Middle frontal gyrus (tissue), 1 donor: Measurements from ENCODE around the gene TMEM117.

Experiments
- DNase-seq: peaks from one replicate; pipeline ENCODE4 v3.0.0-alpha.2; 2015; ENCODE audit warnings: low spot score; ENCODE audit errors: extremely low spot score

Gene TMEM117

DNA sequence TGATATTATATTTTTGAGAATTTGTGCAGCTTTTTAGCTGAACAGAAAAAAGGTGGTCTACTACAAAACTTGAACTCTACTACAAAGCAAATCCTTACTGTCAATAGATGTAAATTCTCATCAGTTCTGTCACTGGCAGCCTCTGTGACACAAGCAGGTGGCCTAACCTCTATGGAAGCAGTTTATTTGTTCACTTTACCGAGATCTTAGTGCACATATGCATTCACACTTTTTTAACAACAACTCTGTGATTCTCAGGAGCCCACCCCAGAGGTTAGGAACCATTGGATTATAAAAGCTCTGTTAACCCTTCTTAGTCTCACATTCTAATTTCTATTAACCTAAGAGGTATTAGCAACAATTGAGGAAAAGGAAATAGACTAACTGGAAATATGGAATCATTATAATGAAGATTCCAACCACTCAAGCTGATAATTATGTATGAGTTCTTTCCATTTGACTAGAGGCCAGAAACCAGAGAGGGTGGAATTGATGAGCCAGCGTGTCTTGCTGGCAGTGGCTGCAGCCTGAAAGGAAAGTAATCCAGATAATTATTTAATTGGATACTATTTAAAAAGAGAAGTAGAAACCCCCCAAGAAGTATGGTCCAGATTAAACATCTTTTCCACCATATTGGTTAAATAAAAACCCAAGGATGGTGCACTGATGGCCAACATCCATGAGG is 451.1 kb downstream of the TMEM117 start:
- DNase-seq: no peak

DNA sequence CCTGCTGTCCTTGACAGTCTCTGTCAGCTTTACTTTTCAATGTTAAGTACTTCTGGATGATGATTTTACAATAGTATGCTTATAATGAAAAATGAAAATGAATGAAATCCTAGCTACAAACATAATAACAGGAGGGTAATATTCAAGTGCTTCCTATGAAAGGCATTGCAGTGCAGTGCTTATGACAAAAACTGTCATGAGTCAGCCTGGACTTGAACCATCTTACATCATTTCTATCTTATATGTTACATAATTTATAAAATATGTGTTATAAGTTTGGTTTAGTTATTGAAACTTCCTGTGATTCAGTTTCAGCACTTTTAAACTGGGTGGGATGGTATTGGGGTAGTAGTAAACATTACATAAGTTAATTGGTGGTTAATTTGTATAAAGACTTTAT is 451.7 kb downstream of the TMEM117 start:
- DNase-seq: no peak

DNA sequence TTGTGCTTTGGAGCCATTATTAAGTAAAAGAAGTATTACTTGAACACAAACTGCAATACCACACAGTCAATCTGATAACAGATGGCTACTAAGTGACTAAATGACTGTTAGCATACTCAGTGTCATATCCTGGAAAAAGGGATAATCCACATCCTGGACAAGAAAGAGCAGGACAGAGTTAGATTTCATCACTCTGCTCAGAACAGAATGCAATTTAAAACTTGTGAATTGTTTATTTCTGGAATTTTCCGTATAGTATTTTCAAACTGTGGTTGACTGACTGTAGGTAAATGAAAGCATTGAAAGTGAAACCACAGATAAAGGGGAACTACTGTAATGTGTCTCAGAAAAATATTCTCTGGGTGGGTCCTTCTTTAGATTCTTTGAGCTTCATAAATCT is 458.8 kb downstream of the TMEM117 start:
- DNase-seq: no peak

DNA sequence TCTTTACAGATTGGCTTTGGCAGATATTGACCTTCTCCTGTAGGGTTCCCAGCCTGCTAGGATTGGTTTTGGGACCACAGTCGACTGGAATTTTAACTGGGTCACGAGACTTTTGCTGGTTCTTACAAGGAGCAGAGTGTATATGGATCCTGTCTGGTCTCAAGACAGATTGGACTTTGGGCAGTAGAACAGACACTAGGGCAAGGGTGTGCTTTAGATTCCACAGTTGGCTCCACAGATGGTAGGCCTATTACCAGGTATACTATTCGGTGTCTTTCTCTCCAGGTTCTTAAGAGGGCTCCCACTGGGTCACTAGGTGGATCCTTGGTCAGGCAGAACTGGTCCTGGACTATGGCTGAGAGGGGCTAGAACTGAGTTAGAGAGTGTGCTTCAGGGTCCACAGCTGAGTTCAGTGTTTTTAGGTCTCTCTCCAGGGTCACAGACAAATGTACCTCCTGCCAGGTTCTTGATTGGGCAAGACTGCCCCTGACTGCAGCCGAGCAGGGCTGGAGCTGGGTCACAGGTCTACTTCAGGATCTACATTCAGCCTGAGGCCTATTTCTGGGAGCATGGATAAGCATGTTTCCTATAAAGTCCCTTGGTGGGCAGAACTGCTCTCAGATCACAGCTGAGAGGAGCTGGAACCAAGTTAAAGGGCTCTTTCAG is 460.2 kb downstream of the TMEM117 start:
- DNase-seq: no peak

DNA sequence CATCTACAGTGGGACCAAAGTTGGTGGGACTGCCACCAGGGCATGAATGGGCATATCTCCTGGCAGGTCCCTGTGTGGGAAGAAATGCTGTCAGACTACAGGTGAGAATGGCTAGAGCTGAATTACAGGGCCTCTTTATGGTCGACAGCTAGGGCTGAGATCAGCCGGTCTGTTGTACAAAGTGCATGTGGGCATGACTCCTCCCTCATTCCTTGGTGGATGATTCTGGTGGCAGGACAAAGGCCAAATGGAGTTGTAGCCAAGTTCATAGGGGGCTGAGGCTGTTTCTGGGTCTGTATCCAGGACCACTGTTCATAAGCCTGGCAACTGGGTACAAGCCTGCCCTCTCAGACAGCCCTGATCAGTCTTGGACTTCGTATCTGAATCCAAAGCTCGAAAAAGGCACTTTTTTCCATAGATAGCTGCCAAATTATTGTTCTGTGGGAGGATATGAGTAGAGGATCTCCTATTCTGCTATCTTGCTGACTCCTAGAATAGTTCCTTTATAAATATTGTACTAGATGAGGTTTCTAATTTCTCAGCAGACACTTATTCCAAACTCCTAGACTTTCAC is 460.8 kb downstream of the TMEM117 start:
- DNase-seq: no peak

DNA sequence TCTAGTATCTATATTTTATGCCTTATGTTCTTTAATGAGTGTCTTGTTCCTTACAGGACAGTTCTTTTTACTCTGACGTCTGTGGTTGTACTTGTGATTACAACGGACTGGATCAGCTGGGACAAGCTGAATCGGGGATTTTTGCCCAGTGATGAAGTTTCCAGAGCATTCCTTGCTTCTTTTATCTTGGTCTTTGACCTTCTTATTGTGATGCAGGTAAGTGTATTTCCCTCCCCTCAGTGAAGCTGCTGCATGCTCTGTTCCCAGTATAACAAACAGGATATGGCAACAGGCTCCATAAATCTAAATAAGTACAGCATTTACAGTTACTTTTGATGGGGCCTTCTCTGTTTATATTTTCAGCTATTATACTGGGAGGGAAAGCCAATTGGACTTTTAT is 463.6 kb downstream of the TMEM117 start:
- DNase-seq: no peak

DNA sequence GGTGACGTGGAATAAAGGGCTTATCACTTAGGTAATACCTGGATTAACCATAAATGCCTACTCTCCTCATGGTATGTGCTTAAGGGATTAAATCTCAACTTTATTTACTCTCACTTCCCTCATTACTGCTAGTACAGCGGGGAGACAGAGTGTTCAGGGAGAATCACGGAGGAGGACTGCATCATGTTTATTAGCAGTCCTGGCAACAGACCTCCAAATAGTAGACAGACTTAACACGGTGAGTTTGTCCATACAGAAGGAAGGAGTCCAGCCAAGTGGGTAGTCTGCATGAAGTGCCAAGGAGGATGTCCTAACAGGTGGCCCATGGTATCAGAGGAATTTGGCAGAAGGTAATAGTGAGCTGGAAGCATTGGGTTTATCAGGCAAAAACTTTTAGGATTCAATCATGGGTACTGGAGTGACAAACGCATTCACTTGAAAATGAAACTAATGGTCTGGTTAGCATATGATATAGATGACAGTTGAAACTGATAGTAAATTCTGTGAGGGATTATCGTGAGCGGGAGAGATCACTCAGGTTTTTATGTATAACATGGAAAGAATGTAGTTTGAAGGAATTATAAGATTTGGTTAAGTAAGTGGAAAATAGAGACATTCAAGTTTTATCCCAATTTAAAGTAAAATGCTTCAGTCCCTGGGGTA is 471.8 kb downstream of the TMEM117 start:
- DNase-seq: no peak

DNA sequence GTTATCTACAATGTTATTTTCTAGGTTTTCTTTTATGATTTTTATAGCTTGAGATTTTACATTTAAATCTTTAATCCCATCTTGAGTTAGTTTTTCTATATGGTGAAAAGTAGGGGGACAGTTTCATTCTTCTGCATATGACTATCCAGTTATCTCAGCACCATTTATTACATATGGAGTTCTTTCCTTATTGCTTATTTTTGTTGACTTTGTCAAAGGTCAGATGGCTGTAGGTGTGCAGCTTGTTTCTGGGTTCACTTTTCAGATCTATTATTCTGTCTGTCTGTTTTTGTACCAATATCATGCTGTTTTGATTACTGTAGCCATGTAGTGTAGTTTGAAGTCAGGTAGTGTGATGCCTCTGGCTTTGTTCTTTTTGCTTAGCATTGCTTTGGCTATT is 477.3 kb downstream of the TMEM117 start:
- DNase-seq: no peak

DNA sequence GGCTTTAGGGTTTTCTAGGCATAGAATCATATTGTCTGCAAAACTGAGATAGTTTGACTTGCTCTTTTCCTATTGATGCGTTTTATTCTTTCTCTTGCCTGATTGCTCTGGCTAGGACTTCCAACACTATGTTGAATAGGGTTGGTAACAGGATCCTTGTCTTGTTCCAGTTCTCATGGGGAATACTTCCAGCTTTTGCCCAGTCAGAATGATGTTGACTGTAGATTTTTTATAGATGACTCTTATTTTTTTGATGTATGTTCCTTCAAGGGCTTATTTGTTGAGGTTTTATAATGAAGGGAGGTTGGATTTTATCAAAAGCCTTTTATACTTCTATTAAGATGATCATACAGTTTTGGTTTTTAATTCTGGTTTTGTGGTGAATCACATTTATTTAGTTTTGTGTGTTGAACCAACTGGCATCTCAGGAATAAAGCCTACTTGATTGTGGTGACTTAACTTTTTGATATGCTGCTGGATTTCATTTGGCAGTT is 478.2 kb downstream of the TMEM117 start:
- DNase-seq: no peak

DNA sequence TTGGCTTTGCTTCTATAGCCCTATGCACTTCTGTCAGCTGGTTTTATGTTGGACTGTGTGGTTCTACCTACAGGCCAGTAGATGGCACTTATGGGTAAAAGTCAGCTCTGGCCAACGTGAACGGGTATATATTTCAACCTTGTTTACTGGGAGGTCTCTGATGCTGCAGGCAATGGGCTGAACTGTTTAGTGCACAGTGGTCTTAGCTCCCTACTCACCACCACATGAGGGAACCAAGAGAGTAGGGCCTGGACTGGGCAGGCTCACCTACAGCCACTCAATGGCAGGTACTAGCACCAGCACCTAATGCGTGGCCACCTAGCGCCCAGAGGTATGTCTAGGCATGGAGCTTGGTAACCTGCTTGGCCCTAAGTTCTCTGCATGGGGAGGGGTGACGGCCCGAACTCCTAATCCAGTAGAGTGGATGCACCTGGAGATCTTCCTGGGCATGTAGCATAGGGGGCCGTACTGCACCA is 481.8 kb downstream of the TMEM117 start:
- no peak for DNase-seq

DNA sequence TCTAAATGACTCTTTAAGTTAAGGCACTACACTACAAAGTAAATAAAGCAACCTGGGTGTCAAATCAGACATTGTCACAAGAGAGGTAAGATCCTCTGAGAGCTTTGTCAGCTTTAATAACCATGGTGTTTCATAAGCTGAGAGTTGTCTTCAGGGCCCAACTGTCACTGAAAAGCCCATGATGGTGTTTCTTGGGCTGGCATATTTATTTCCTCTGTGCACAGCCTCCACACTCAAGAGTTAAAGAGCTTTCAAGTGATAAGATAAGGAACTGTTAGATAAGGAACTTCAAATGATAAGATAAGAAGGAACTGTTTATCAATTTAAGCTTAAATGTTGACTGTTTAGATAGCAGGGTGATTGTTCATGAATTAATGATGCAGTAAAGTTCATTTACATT is 495.4 kb downstream of the TMEM117 start:
- DNase-seq: no peak

DNA sequence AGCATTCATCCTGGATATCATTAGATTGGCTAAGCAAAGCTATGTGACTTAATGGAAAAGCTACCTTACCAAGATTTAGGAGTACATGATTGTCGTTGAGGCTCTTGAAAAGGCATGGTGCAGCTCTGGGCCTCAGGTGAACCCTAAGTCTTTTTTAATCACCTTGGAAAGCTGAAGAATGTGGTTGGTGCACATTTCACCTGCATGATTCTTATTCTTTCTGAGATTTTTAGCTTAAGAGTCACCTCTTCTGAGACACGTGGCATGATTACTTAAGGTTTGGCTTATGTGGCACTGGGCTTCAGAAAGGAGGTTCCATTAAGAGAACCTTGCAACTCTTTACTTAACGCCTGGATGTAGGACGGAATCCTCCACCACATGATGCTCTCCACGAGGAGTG is 498.5 kb downstream of the TMEM117 start:
- no peak for DNase-seq

DNA sequence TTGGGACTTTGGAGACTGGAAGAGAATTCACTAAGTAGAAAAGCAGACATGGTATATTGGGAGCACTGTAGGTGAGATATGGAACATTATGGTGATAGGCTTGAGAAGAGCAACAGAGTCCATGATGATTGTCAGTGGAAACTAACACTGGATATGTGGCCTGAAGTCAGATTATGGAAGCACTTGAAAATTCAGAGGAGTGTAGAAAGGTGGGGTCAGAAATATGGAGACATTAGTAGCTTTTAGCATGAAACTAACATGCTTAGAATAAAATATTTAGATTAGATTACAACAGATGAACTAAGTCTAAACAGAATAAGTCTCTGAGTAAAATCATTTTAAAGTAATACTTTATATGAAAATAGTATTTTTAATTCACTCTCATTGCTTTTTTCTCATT is 499.1 kb downstream of the TMEM117 start:
- no peak for DNase-seq

DNA sequence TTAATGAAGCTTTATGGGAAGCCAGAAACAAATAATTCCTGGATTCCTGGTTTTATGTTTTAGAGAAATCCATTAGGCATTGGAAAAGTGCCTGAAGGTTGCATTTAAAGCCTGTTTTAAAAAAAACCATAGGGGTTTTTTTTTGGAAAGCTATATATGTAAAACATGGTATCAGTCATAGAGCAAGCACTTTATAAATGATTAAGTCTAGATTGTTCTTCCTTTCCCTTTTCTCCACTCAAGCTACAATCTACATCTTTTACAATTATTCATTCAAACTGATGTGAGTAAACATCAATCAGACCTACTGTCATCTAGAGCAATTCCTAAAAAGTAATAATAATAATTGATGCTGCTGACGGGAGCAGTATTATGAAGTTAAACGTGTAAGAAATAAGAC is 500.7 kb downstream of the TMEM117 start:
- DNase-seq: no peak

DNA sequence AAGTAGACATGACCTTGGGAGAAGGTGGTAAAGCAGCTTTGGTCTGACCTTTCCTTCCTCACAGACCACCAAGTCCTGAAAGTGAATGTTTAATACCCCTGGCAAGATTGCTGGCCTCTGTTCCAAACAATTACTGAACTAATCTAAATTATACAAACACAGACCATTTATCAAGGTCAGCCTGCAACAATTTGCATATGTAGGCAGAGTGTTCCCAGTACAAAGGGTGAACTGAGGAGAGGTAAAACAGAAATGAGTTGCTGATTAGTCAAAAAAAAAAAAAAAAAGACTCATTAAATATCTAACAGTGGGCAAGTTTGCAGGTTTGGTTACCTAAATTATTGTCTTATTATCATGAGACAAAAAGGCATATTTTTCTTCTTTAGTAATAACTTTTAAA is 506.5 kb downstream of the TMEM117 start:
- DNase-seq: no peak

DNA sequence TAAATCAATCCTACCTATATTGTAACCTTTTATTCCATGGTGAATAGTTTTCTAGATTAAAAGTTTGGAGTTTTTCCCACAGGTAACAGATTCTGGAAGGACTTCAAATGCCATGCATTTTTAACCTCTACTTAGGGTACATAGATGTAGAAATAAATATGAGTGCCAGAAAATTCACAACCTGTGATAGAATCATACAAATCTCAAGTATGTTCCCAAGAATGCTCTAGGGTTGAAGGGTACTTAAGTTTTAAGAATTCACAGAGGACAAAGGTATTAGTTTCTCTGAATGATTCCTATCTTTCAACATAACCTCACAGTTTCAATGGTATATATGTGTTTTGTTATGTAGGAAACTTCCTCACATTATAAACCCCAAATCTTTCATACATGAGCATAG is 511.3 kb downstream of the TMEM117 start:
- no peak for DNase-seq

DNA sequence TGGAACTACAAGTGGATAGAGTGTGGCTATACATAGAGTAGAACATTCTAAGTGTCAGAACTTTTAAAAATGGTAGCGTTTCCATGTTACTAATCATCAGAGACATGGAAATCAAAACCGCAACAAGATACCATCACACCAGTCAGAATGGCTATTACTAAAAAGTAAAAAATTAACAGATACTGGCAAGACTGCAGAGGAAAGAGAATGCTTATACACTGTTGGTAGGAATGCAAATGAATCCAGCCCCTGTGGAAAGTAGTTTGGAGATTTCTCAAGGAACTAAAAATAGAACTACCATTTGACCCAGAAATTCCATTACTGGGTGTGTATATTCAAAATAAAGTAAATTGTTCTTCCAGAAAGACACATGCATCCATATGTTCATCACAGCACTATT is 521.6 kb downstream of the TMEM117 start:
- no peak for DNase-seq

DNA sequence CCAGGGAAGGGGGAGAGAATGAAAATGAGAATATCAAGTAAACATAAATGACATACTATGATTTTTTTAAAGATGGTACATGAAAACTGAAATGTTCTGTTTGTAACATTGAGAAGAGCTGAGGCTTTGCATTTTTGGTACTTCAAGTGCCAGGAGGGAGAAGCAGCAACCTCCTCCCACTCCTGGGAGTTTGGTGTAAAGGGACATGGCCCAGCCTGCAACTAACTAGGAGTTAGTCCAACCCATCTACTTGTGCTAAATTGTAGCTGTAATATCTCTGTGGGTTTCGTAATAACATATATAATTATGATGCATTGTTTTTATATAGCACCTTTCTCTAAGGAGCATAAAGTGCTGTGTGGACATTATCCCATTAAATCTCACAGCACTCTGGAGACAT is 522.8 kb downstream of the TMEM117 start:
- DNase-seq: no peak

DNA sequence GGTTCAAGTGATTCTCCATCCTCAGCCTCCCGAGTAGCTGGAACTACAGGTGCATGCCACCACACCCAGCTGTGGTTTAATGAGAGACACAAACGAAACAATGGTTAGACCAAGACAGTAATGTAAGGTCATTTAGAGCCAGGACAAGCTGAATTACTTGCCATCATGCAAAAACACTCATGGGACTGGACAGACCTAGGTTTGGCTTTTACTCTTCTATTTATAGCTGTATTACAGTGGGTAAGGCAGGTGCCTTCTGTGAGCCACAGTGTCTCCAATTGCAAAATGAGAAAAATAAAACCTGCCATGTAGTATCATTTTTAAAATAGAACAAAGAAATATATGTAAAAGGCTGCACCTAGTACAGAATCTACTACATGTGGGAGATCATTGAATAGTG is 527.1 kb downstream of the TMEM117 start:
- no peak for DNase-seq

DNA sequence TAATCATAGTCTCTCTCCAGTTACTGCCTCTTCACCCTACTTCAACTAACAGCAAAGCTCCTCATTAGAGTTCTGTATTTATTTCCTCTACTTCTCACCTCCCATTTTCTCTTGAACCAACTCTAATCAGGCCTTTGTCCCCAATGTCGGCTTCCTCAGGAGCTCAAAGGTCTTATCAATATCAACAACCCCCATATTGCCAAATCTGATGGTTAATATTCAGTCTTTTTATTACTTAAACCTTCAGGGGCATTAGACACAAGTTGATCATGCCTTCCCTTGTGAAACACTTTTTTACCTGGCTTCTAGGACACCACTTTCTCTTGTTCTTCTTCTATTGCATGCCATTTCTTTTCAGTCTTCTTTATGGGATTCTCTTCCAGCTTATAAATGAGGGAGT is 531.3 kb downstream of the TMEM117 start:
- DNase-seq: no peak

DNA sequence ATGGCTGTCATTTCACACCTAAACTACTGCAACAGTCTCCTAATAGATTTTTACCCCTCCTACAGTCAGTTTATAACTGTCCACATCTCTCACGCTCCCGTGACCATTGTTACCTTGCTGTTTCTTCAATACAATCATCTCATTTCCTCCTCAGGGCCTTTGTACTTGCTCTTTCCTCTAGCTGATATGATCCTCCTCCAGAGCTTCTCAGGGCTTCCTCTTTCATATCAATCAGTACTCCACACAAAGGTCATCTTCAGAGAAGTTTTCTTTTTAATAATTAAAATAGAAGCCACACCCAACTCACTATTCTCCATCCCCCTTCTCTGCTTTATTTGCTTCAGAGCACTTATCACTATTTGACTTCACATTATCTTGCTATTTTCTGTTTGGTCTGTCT is 532.0 kb downstream of the TMEM117 start:
- no peak for DNase-seq

DNA sequence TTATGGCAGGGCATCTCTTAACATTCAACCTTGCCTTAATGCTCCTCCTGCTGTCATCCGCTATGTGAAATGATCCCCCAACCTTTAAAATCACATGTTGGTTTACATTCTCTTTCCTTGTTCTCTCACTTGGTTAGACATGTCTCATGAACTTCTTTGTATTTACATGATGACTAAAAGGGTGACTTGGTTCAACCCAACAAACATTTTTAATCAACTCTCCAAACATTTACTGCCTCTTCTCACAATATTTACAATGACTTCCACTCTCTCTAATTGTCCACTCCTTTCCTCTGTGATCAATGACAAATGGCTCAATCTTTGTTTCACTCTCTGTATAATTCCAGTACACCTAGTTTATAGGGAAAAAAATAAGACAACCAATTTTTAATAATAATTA is 534.1 kb downstream of the TMEM117 start:
- DNase-seq: no peak
